GM13976 (cell line): ENCODE data around the gene MOB2.

Experiments used
- DNase-seq: peaks from one replicate; pipeline ENCODE4 v3.0.0; 2012; ENCODE audit warnings: low spot score
- in situ Hi-C: fragments of 300-500 bp; cut with MboI; formaldehyde crosslinking; loops from one replicate; pipeline ENCODE4 v1.12.0; 2022; ENCODE audit warnings: low sequenced_read_pairs, mixed read lengths, inconsistent platforms; ENCODE audit not compliant: unreplicated experiment
- TF ChIP-seq, protein P1 (sequence below): IDR thresholded peaks from 2 replicates; pipeline ENCODE4 v1.5.1; 2012; ENCODE audit warnings: borderline replicate concordance, mild to moderate bottlenecking; ENCODE audit not compliant: insufficient read depth; ENCODE audit errors: extremely low read depth, missing control alignments, control extremely low read depth

Gene MOB2

GRCh38 chr11:1422481-1422880 lies 64.1 kb downstream of the MOB2 start:
- no peak for DNase-seq
- in situ Hi-C loops, result no loop called here
- TF ChIP-seq, protein P1, sequence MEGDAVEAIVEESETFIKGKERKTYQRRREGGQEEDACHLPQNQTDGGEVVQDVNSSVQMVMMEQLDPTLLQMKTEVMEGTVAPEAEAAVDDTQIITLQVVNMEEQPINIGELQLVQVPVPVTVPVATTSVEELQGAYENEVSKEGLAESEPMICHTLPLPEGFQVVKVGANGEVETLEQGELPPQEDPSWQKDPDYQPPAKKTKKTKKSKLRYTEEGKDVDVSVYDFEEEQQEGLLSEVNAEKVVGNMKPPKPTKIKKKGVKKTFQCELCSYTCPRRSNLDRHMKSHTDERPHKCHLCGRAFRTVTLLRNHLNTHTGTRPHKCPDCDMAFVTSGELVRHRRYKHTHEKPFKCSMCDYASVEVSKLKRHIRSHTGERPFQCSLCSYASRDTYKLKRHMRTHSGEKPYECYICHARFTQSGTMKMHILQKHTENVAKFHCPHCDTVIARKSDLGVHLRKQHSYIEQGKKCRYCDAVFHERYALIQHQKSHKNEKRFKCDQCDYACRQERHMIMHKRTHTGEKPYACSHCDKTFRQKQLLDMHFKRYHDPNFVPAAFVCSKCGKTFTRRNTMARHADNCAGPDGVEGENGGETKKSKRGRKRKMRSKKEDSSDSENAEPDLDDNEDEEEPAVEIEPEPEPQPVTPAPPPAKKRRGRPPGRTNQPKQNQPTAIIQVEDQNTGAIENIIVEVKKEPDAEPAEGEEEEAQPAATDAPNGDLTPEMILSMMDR, result no peak

DNA sequence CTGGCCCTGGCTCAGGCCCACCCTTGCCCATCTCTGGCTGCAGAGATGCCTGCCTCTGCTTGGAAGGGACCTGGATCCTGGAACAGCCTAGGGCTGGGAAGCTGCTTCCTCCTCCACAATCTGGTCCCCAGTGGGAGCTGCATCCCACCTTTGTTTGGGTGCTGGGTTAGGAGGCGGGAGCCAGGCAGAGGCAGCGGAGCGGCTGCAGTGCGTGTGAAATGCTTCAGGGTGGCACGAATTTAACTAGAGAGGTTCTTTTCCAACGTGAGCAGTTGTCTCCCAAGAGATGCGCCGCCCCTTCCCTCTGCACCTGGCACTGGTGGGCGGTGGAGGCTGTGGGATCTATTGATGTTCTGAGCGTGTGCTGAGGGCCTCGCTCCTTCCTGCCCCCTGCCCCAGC lies 65.3 kb downstream of the MOB2 start:
- no peak for DNase-seq
- TF ChIP-seq, protein P1, result no peak
- in situ Hi-C loops, result no loop called here

- no peak for DNase-seq
- in situ Hi-C loops, result no loop called here
- TF ChIP-seq, protein P1, result no peak
Measured at GRCh38 chr11:1419811-1420210, 66.8 kb downstream of the MOB2 start.
